Stimulated activated naive CD4-positive, alpha-beta T cell (primary cell): Measurements from ENCODE around the gene QSOX2.

Experiments used
- DNase-seq, 6 experiments: peaks; one replicate each; lab custom pipeline; 2025; lab: John Stamatoyannopoulos, UW

QSOX2 gene

DNA sequence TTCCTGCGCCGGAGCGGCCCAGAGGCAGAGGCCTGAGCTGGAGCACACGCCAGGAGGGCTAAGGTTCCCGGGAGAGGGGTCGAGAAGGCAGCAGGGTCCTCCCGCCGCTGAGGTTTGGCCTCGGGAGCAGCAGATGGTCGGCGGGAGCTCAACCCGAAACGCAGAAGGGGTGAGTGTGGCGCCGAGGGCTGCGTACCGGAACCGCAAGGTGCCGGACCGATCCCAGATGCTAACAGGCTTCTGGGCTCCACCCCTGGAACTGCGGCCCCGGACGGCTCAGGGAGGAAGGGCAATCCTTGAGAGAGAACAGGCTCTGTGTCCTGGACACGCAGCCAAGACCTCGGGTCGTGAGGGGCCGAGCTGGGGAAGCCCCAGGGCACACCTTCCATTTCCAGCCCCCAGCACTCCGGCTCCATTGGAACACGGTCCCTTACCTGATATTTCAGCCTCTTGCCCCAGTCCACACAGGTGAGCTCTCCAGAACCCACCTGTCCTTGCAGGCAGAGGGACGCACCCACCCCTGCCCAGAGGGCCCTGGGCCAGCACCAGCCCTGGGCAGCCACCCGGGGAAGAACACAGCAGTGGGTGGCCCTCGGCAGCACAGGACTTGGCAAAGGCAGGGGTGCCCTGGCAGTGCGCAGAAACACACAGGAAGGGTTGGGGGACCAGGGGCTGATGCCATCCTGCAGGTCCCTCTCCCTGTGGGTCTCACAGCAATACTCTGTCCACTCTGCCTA lies 42.0 kb downstream of the QSOX2 start:
- DNase-seq: no peak

DNA sequence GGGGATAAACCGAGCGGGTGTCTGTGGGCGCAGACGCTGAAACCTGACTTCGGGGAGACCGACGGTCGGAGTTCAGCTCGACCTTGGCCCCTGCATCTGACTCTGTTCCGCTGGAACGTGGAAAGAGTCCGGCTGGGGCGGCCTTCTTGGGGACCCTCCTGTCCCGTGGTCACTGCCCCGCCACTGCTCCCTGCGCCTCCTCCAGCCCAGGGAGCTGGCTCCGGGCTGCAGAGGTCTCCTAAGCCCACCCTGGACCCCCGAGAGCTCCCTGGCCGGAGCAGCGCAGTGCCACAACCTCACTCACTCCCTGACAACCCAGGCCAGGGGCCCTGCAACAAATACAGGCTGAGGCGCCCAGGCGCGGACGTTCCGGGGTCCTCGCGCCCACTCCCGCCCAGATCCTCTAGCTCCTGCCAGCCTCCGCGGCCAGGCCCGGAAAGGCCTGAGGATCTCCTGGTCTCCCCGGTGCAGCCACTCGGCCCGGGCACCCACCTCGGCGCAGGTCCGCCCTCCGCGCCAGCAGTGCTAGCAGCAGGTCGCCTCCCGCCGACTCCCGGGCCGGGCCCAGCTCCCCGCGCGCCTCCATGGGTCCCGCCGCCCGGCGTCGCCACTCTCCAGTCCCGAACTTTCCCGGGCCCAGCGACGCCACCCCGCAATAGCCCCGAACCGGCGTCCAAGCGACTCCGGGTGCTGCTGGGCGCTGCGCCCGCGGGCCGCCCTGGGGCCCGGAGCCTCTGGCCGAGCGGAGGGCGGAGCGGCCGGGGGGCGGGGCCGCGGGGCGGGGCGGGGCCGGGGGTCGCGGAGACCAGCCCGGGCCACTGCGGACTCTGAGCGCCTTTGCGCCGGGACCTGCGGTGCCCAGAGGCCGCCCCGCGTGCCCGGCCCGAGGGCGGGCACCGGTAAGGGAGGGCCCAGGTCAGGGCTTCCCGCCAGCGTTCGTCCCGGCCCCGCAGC lies 42.9 kb downstream of the QSOX2 start:
- DNase-seq: no peak

DNA sequence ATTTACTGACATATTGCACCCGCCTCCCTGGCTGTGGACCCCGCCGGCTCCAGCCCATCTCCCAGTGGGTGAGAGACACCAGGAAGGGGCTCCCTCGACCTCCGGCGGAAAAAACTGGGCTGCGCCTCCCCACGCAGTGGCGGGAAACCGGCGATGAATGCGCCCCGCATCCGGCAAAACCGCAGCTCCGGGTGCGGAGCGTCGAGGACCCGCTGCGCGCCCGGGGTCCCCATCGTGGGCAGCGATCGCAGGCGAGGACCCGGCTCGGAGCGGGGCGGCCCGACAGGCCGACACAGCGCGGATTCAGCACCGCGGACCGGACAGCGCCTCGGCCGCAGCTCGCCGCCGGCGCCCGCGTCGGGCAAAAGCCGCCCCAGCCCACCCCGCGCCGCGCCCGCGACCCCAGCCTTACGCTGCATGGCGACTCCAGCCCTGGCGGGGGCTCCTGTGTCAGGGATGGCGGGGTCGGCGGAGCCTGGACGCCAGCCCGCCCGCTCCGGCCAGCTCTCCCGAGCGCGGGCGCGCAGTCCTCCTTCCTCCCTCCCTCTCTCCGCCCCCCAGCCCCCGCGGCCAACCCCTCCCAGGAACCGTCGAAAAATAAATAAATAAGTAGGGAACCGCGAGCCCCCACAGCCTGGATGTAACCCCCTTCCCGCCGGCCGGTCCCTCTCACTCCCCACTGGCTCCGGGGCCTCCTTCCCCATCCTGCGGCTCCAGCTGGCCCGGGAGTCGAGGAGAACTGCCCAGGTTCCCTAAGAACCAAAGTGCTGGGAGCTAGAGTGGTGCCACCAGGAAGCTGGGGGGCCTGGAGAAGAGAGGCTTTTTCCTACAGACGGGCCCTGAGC lies 43.8 kb downstream of the QSOX2 start:
- DNase-seq: no peak

DNA sequence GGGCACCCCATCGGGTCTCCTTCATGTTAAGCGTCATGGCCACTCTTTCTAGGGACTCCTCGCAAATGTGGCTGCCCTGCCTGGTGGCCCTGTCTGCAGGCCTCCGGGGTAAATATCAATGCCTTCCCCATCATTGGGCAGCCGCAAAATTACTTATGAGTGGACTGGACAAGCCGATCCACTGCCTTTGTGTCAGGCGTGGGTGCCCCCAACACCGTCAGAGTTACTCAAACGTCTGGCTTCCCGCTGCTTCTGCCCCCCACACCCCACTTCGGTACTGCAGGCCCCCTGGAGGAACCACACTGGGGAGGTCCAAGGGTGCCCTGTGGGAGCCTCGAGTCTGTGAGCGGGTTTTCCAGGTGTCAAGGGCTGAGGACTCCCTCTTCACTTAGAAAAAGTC lies 44.4 kb downstream of the QSOX2 start:
- DNase-seq: no peak

DNA sequence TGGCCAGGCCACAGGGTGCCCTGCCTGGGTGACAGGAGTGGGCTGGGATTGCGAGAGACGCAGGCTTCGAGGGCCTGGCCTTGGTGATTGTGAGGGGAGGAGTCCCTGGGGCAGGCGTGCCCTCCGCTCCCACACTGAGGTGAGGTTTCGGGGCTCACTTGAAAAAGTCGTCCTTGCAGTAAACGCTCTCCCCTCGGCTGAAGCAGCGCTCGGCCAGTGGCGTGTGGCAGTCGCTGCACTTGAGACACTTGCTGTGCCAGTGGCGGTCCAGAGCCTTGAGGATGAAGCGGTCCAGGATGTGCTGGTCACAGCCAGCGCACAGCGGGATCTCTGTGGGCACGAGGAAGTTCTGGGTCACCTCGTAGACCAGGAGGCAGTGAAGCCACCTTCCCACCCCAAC lies 45.2 kb downstream of the QSOX2 start:
- DNase-seq: no peak

DNA sequence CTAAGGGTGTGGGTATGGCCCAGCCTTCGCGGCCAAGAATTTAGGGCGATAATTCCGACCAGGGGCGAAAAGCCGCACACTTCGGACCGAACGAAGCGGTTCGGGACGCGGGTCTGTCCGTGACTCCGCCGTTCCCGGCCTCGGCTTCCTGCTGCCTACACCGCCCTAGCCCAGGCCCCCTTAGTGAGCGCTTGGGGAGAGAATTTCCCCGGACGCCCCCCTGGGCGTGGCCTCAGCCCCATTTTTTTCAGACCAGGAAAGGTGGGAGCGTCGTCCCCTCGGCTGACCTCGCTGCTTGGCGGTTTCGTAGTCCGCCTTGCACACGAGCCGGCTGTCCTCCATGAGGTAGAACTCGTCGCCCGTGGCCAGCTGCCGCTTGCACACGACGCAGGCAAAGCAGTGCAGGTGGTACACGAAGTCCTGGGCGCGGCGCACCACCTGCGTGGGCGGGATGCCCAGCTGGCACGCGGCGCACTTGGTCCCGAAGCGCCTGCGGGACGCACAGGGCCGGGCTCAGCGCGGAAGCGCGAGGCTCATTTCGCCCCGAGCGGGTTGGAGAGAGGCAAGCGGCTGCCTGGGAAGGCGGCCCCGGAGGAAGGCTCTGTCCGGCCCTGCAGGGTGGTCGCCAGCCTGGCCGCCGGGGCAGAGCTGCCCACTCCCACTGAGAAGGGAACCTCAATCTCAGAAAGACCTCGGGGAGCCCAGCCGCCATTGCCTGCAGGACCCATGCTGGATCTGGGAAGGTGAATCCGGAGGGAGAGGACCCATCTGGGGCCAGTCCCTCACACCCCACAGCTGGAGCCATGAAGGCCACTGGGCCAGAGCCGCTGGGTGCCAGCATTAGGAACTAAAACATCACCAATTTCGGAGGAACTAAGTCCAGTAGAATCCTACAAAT lies 46.0 kb downstream of the QSOX2 start:
- DNase-seq: no peak

DNA sequence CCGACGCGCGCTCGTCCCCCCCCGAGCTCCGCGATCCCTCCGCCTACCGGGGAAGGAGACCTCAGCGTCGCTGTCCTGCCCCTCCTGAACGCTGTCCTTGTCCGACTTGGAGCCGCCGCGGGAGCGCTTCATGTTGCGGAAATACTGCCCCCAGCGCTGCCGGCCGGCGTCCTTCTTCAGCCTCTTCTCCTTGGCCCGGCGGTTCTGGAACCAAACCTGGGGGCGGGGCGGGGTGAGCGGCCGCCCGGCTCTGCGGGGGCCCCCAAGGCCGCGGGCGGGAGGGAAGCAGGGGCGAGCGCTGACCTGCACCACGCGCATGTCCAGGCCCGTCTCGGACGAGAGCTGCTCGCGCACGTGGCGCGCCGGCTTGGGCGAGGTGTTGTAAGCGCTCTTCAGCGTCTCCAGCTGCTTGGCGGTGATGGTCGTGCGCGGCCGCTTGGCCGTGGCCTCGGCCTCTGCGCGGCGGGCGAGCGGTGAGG lies 47.0 kb downstream of the QSOX2 start:
- no peak for DNase-seq

DNA sequence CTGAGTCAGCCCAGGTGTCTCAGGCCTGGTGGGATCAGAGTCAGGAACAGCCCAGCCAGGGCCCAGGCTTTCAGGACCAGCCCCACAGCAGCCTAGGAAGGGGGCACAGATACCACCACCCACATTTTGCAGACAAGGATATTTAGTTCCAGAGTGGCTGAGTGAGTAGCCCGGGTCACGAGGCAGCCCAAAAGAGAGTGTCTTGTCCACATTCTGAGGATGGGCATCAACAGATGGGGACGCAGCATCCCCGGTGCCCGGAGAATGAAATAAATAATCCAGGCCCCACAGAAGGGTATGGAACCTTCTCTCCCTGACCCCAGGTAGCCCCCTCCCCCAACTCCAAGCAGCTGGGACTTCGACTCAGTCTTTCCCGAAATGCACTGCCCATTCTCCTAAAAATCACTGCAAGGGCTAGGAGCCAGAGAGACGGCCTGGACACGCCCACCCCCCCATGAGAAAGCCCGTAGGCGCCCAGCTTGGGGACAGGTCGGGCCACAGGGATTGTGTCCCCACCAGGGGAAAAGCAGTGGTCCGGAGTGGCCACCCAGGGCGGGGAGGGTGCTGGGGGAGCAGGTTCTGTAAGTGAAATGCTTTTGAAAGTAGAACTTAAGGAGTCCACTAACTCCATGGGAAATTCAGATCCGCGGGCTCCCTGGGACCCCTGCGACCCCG lies 47.5 kb downstream of the QSOX2 start:
- DNase-seq: no peak

DNA sequence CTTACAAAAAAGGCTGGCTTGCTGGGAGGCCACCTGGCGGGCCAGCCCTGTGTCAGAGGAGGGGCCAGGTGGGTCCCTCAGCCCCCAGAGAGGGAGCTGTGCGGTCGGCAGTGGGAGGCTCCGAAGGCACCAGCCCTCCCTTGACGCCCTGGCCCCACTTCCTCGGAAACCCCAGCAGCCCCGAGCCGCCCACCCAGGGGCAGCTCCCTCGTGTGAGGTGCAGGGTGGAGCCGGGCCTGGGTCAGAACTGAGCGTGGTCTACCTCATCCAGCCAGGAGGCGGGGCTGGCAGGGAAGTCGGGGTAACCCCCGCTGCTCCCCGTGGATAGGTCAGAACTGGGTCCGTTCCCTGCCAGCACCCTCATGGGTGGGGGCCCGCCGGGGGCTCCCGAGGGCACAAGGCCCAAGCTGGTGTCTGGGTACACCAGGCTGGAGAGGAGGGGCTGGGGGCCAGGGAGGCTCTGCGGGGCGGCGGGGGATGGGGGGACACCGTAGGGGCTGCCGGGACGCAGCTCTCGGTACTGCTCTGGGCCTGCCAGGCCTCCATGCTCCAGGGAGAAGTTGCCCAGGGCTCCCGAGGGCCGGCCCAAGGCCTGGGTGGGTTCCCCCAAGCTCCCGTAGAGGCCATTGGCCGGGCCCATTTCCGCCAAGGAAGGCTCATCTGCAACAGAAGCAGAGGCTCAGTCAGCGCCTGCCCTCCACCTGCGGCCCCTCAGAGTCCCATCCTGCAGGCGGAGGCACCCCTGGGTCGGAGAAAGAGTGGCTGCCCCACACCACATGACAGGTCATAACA lies 48.3 kb downstream of the QSOX2 start:
- DNase-seq: no peak

DNA sequence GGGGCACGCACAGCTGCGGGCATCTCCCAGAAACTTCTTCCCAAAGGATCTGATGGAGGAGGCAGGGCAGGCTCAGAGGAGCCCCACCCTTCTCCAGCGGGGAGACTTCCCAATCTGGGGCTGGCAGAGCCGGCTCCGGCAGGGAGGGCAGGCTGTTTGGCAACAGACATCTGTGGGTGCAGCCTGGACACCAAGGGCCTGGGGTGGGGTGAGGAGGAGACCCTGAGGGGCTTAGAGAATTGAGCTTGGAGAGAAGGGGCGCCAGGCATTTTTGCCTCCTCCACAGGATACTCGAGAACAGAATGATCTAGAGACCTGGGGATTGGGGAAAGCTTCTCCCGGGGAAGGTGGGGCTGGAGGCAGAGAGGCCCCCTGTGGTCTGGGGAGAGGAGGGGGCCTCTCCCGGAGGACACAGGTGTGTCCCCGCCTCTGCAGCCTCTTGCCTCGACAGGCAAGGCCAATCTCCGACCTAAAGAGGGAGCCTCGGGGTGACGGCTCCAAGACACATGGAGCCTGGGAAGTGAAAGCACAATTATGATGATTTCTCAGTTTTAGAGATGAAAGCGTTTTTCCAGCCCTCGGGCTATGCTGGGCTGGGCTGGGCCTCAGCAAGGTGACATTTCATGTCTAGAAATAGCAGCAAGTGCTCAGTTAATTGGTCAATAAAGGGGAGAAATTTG lies 49.1 kb downstream of the QSOX2 start:
- no peak for DNase-seq

DNA sequence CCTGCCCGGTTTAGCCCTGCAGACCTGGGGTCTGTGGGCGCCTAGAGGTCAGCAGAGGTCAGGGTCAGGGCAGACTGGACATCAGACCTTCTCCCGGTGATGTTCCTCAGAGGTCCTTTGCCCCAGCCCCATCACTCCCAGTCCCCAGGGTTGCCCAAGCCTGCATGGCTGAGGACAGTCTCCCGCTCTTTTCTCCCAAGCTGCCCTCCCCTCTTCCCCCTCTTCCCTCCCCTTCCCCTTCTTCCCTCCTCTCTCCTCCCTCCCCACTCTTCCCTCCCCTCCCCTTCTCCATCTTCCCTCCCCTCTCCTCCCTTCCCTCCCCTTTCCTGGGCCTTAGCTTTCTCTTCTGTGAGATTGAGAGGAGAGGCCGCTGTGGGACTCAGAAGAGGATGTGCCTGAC lies 51.1 kb downstream of the QSOX2 start:
- no peak for DNase-seq

DNA sequence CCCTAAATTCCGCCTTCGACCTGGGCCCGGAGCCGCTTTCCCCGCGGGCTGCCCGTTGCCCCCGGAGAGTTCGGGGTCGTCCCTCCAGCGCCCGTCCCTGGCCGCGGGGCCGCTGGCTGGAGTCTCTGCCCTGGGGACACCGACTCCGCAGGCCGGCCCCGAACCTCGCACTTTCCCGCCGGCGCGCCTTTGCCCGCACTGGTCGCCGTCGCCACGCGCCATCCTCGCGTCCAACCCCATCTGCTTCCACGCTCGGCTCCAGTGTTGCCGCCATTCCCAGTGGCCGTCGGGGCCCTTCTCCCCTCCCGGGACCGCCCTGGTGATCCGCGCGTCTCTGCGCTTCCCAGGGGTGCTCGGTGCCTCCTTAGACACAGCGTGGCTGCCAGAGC lies 51.7 kb downstream of the QSOX2 start:
- no peak for DNase-seq

DNA sequence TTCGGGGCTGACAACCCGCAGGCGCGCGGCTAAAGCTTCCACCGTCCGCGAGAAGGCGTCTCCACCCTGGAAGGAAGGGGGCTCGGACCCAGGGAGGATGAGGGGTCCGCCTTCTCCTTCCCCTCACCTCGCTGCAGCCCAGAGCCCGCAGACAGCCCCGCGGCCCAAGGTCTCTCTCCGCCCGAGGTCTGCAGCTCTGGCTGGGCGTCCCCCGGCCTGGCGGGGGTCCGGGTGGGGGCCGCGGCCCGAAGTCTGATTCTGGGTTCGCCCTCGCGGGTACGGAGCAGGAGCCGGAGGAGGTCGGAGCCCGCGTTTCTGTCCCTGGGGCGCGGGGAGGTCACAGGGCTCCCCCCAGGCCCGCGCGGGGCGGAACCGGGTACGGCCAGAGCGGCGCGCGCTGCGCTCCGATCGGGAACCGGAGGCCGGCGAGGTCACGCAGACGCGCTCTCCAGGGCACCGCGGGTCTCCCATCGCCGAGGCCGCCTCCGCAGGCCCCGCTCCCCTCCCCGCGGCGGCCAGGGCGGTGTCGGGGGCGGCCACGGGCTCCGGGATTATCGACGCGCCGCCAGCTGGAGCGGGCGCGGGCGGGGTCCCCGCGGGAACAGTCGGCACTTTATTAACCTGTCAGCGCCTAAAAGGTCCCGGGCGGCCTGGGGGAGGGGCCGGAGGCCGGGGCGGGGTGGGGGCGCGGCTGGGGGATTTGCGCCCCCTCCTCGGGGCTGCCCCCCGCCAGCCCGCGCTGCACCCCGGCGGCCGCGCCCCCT lies 52.3 kb downstream of the QSOX2 start:
- DNase-seq: no peak

DNA sequence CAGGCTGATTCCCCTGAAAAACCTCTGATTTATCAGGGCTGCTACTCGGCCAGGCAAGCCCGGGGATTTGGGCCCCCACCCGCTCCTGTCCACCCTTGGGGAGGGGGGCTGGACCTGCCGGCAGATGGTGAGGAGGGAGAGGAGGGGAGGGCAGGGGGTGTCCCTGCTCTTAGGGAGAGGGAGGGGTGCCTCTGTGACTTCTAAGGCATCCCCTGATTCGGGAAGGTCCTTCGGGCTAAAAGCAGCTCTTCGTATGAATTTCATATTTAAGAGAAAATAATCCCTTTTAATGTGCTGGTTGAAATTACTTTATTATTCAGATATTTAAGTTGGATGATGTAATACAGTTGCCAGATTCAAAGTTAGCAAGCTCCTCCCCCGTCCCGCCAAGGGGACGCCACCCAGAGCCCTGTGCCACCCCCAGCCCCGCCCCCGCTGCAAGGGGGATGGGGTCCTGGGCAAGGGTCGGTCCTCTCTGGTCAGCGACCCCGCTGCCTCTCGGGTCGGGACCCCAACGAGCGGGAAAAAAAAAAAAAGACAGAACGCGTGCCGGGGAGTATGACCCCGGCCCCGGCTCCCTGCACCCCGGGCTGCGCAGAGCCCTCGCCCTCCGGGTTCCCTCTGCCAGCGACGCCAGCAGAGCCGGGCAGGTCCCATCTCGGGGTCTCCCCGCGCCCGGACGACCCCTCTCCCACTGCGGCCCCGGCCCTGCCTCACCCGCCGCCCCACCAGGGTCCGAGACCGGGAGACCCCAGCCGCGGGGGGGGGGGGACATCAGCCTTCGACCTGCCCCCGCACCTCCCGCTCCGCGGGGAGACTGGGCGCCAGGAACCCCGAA lies 53.1 kb downstream of the QSOX2 start:
- no peak for DNase-seq

DNA sequence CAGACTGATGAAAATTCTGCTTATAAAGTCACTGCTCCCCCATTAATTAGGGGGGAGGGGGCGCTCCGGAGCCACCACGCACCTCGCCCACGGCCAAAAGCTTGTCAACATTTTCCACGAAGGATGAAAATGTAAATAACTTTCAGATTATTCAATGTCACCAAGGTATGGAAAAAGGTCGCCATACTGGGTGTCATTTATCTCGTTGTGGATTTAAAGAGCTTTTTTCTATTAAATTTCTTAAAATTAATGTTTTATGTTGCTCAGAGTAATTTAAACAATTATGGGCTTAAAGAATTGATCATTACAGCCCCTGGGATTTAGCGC lies 53.7 kb downstream of the QSOX2 start:
- no peak for DNase-seq

DNA sequence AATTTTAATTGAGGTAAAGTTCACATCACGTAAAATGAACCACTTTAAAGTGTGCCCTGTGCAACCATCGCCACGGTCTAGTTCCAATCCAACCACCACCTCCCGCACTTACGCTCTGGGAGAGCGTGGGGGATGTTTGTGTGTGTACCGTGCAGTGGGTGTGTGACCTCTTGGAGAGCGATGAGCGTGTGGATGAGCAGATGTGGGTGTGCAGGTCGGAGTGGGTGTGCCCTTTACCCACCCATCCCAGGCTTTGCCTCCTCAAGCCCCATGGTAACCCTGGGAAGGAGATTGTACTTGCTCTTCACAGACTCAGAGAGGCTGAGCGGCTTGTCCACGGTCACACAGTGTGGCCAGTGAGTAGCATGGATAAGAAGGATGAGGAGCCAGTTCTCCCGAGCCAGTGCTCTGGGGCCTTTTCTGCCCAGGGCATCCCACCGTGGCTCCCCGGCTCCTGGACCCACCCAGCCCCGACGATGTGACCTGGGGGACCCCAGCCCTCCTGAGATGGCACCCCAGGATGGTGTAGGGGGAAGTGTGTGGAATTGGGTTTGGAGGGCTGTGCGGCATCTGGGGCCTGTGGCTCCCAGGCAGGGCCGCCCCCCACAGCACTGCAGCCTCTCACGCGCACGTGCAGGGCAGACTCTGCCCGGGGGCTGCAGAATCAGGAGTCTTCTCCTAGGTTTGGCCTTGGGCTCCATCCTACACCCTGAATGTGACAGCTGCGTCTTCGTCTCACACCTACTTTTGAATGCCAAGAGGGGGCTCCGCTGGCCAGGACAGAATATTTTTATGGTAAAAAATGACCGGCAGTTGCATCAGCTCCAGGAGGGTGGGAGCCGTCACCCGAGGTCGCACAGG lies 54.3 kb downstream of the QSOX2 start:
- no peak for DNase-seq

DNA sequence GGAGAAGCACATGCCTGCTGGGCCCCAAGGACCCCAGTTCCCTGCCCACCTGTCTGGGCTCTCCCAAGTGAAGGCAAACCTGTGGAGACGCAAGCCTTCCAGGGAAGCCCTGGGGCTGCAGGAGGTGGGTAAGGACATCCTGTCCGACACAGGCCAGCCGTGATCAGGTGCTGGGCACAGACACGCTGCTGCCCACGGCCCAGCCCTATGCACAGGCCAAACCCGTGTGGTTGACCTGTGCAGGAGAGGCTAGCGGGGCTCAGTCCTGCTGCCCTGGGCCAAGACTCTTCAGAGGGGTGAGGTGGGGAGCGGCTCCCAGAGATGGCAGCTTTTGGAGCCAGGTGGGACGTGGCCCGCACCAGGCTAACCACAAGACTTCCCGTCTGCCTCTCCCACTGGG lies 55.0 kb downstream of the QSOX2 start:
- no peak for DNase-seq
